Large intestine (tissue), 3 donors: Measurements from ENCODE around the gene VTCN1. TPM values are rescaled to one million over a fixed set of nuclear protein-coding genes. Genes with fewer than 3 reads are reported as not detected.

Source experiments
- DNase-seq, 2 donors: peaks; one replicate each; pipeline versions ENCODE4 v3.0.0 to v3.0.0-alpha.2; 2013
- H3K27ac ChIP-seq: one replicate; pipeline ENCODE4 v1.5.1; 2013; ENCODE audit warnings: low read length
- H3K27me3 ChIP-seq: 2 replicates; pipeline ENCODE4 v1.6.1; 2013; ENCODE audit warnings: low read length; ENCODE audit not compliant: control insufficient read depth, insufficient read depth
- H3K36me3 ChIP-seq: 2 replicates; pipeline ENCODE4 v1.6.1; 2013; ENCODE audit warnings: low read length; ENCODE audit not compliant: control insufficient read depth, insufficient read depth
- H3K4me1 ChIP-seq: one replicate; pipeline ENCODE4 v1.6.1; 2013; ENCODE audit warnings: low read length; ENCODE audit not compliant: control insufficient read depth, insufficient read depth
- H3K4me3 ChIP-seq: one replicate; pipeline ENCODE4 v1.5.1; 2013; ENCODE audit warnings: low read length
- H3K9me3 ChIP-seq: one replicate; pipeline ENCODE4 v1.6.1; 2013; ENCODE audit warnings: mild to moderate bottlenecking, low read depth, low read length, moderate library complexity; ENCODE audit not compliant: control insufficient read depth
- WGBS: methylation state at CpG from one replicate; pipeline ENCODE4 v1.1.5; 2013; ENCODE audit warnings: low lambda C conversion rate; ENCODE audit not compliant: insufficient coverage; 5-methylcytosine and 5-hydroxymethylcytosine counted together
- polyA plus RNA-seq: library from polyadenylated mRNA; unstranded; fragments of 120-200 nt; gene quantifications from one replicate; pipeline ENCODE4 v1.2.1, GENCODE V29; 2013

VTCN1 gene
- polyA plus RNA-seq, 1 donor: 0.04 TPM

DNA sequence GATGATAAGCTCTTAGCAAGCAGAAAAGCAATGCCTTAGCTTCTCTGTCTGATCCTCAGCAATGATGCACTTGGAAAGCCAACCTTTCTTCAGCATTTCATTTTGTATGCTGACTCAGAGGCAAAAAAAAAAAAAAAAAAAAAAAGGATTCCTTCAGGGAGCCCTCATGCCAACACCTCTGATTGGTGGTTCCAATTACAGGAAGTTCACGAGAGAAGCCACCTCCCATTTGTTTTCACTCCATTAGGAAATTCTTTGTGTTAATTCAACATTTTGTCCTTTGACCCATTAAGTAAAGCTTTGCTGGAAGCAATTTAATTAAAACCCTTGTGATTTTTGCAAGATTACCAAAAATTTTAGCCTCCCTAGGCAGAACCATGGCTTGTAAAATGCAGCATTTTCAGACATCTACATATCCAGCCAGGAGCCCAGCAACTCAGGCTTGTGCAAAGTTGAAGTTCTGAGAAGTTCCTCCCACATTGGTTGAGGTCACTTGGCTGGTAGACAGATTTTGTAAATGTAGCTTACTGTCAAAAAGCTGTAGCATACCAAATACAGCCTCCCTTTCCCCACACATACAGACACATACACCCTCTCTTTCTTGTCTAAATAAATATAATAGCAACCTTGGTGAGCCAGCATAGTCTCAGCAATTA lies 27.1 kb upstream of the VTCN1 start:
- no peaks in the 10 kb centered on the region for H3K4me1 ChIP-seq
- no peaks in the 10 kb centered on the region for H3K27me3 ChIP-seq
- DNase-seq: no peak
- H3K36me3 ChIP-seq: no peaks in the 10 kb centered on the region
- H3K9me3 ChIP-seq: no peaks in the 10 kb centered on the region
- H3K4me3 ChIP-seq: no peak overlapping the region
- WGBS: no CpG with 5 or more reads among the region's 1 CpG
- H3K27ac ChIP-seq: no peak overlapping the region

DNA sequence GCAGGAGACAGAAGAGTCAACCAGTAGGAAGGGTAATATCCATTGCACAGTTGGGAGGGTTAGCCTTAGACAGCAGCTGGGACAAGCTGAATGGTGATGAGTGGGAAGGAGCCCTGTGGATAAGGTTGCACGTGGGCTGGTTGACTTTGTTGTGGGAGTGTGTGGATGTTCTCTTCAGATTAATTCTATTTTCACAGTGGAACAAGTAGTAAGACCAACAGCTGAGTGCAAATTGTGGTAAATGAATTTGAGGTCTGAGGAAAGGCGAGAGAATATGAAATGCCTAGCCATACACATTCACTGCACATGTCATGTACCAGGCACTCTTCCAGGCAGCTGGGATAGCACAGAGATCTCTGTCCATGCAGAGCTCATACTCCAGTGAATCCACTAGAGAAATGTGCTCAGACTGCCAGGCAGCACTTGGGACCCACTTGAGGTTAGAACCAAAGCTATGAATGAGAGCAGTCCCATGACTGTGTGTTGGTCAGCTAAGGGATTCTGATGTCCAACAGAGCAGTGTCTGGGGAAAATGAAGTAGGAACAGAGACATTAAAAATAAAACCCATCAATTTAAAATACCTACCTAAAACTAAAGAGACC lies 25.2 kb upstream of the VTCN1 start:
- Histone ChIP-seq H3K4me1 (peaks cover 5% of the 10 kb centered on the region), H3K4me3 (no peak overlapping the region), H3K9me3 (no peaks in the 10 kb centered on the region), H3K36me3 (no peaks in the 10 kb centered on the region), H3K27ac (no peak overlapping the region), H3K27me3 (no peaks in the 10 kb centered on the region)
- no CpG with 5 or more reads among the region's 2 CpGs for WGBS
- DNase-seq: no peak

DNA sequence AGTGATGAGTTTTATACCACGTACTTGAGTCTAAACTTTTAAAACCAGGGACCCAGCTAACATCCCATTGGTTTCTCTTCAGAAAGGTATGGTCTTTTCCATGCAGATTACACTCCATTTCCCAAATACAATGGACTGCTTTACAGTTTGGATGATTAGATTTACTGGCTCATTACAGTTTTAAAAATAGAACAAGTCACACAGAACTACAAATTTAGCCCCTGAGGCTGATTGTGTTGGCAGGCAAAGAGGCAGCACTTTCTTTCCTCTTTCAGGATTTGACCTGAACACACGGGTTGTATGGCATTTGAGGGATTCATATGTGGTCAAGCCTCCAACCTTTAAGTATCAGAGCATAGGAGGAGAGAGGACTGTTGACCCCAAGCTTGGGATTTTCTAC lies 21.8 kb upstream of the VTCN1 start:
- peaks cover 5% of the 10 kb centered on the region for H3K4me1 ChIP-seq
- H3K4me3 ChIP-seq: no peak overlapping the region
- no CpG with 5 or more reads among the region's 2 CpGs for WGBS
- no peaks in the 10 kb centered on the region for H3K9me3 ChIP-seq
- H3K27me3 ChIP-seq: no peaks in the 10 kb centered on the region
- no peak overlapping the region for H3K27ac ChIP-seq
- H3K36me3 ChIP-seq: no peaks in the 10 kb centered on the region
- DNase-seq: no peak

DNA sequence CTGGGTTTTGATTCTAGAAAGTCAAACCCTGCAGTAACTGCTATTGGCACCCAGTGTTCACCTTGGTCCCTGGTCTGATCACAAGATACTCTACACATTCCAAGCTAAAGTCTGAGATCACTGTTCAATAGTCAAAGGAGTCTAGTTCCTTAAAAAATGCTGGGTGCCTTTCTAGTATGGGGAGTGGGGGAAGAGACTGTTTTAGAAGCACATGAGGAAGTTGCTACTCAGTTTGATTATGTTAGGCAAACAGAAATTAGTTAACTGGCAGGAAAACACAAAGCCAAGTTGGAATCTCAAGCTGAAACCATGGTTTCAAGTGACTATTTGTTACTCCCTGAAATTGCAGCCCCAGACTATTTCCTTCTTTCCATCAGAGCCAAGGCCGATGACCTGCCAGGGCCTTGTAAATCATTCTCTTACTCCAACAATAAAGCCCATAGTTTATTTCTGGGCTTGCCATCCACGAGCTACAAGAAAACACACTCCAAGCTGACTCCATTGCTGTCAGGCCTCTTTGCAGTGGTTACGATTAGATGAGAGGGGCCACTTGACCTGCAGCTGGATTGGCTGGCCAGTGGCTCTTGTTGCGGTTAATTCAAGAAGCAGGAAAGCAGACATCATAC lies 21.1 kb upstream of the VTCN1 start:
- peaks cover 5% of the 10 kb centered on the region for H3K4me1 ChIP-seq
- H3K27ac ChIP-seq: peak overlapping the region; percentile 32
- no peaks in the 10 kb centered on the region for H3K27me3 ChIP-seq
- WGBS: no CpG with 5 or more reads among the region's 4 CpGs
- no peak overlapping the region for H3K4me3 ChIP-seq
- no peaks in the 10 kb centered on the region for H3K9me3 ChIP-seq
- DNase-seq: peak; percentile 43 to 57
- H3K36me3 ChIP-seq: no peaks in the 10 kb centered on the region

DNA sequence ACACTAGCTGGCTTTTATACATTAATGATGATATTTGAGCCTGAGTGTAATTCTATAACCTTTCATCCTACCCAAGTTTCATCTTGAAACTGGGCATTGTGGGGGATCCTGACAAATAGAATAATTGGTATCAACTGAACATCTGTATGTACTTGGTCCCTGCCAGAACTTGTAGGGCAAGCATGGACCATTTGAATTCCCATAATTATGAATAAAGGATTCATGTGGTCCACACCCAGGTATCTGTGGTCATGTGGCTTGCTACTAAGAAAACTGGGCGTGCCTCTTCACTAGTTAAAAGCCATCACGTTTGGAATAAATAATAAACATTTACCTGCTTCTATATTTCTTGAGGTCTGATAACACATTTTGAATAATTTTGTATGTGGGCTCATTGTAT lies 20.6 kb upstream of the VTCN1 start:
- no peak for DNase-seq
- Histone ChIP-seq H3K4me3 (no peak overlapping the region), H3K4me1 (peaks cover 5% of the 10 kb centered on the region), H3K36me3 (no peaks in the 10 kb centered on the region), H3K9me3 (no peaks in the 10 kb centered on the region), H3K27me3 (no peaks in the 10 kb centered on the region), H3K27ac (peak overlapping the region; percentile 32)
- WGBS: no CpG with 5 or more reads among the region's 2 CpGs

DNA sequence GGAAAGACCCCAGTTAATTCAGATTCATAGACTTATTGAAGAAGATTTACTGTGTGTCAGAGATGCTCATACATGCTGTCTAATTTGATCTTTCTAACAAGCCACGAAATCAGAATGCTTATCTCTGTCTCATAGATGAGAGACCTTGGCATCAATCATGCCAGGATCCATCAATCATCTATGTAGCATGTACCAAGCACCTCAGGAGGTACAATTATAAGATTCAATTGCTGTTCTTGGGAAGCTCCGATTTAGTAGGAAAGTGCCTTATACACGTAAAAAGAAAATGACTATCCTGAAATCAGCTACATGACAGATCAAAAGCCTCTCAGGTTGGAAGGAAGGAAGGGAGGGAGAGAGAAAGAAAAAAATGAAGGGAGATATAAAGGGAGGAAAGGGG lies 18.5 kb upstream of the VTCN1 start:
- no peaks in the 10 kb centered on the region for H3K9me3 ChIP-seq
- H3K4me1 ChIP-seq: peaks cover 5% of the 10 kb centered on the region
- H3K27me3 ChIP-seq: no peaks in the 10 kb centered on the region
- DNase-seq: no peak
- no CpG with 5 or more reads among the region's 3 CpGs for WGBS
- no peak overlapping the region for H3K27ac ChIP-seq
- no peaks in the 10 kb centered on the region for H3K36me3 ChIP-seq
- H3K4me3 ChIP-seq: no peak overlapping the region

DNA sequence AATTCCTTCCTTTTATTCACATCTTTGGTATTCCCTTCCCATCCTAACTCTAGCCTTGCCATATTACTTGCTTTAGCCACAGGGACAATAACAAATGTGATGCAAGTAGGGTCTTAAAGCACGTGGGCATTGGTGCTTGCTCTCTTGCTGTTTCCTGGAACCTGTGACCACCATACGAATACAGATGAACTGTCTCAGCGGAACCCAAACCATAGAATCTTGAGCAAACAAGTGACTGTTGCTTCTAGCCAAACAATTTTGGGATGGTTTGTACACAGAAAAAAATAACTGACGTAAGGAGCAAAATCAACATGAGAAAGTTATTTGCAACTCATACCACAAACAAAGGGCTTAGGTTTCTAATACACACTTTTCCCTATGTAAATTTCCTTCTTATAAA lies 15.2 kb upstream of the VTCN1 start:
- Histone ChIP-seq H3K36me3 (no peaks in the 10 kb centered on the region), H3K9me3 (no peaks in the 10 kb centered on the region), H3K4me3 (no peak overlapping the region), H3K27ac (no peak overlapping the region), H3K27me3 (no peaks in the 10 kb centered on the region), H3K4me1 (no peaks in the 10 kb centered on the region)
- no peak for DNase-seq
- 100% methylated on average over 1 of the region's 4 CpGs for WGBS

DNA sequence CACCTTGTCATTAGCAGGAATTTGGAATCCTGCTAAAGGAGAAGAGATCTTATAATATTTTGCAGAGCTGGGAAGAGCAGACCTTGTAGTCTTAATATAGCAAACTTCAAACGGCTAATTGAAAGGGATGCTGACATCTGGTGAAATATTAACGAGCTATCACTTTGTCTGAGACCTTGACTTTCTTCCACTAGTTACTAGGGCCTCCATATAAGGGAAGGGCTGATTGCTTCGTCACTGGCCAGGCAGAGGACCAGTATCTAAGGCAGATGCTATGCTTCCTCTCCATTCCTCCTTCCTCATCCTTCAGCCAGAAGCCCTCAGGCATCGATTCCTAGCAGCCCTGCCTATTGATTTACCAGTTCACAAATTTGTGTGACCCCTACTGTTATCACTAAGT lies 6.0 kb upstream of the VTCN1 start:
- H3K9me3 ChIP-seq: no peaks in the 10 kb centered on the region
- 100% methylated on average over 1 of the region's 4 CpGs for WGBS
- H3K4me3 ChIP-seq: no peak overlapping the region
- H3K36me3 ChIP-seq: no peaks in the 10 kb centered on the region
- no peaks in the 10 kb centered on the region for H3K4me1 ChIP-seq
- no peak for DNase-seq
- H3K27me3 ChIP-seq: no peaks in the 10 kb centered on the region
- H3K27ac ChIP-seq: no peak overlapping the region

DNA sequence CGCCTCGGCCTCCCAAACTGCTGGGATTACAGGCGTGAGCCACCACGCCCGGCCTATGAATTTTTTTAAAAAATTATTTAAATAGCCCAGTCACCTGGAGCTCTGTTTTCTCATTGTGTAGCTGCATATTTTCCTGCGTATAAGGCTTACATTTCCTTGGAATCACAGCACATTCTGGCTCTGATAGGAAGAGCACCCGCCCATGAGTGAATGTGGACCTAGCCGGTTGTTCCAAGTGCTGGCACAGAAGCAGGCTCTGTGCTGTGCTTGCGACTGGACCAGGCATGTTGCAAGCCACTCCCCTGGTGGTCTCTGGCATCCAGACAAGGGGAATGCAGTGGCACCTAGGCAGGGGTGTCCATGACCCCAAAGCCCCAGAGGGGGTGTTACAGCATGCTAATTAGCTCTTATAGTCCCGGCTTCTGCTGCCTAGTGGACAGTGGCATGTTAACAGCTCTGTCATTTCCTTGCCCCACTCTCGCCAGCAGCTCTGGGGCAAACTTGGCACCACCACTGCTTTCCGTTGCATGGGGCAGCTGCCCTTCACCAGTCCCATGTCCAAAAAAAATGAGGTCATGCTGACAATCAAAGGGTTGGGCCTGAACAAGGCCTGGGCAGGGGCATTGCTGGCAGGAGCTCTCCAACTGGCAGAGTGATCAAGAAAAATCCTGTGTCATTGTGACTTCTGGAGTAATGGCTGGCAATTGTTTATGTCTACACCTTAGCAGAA lies 5.2 kb upstream of the VTCN1 start:
- no CpG with 5 or more reads among the region's 12 CpGs for WGBS

DNA sequence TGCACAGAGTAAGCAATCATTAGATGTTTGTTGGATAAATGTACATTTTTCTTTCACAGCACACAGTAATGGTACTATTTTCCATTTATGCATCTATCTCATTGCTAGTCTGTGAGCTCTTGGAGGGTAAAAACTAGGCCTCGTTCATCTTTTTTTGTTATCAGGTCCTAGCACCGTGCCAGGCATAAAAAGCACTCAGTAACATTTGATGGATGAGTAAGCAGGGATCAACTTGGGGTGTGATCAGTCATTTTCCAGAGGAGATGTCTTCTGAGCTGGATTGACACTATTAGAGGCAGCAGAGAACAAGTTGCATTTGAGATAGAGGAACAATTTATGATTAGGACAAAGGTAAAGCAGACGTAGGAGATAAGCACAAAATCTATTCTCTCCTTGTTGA lies 4.3 kb upstream of the VTCN1 start:
- H3K4me3 ChIP-seq: no peak overlapping the region
- no peak overlapping the region for H3K27ac ChIP-seq
- WGBS: no CpG with 5 or more reads among the region's 3 CpGs
- no peaks in the 10 kb centered on the region for H3K36me3 ChIP-seq
- peak in 1 of 2 donors; percentile 33 for DNase-seq
- H3K9me3 ChIP-seq: no peaks in the 10 kb centered on the region
- peaks cover 8% of the 10 kb centered on the region for H3K4me1 ChIP-seq
- no peaks in the 10 kb centered on the region for H3K27me3 ChIP-seq

More for the DNA sequence above, 5.2 kb upstream of the VTCN1 start:
- Histone ChIP-seq H3K27ac (no peak overlapping the region), H3K9me3 (no peaks in the 10 kb centered on the region), H3K4me1 (no peaks in the 10 kb centered on the region), H3K36me3 (no peaks in the 10 kb centered on the region), H3K27me3 (no peaks in the 10 kb centered on the region), H3K4me3 (no peak overlapping the region)
- no peak for DNase-seq
